Measurements from ENCODE around the gene CXCL17. TPM values are rescaled to one million over a fixed set of nuclear protein-coding genes. Genes with fewer than 3 reads are reported as not detected.

CXCL17 gene
- total RNA-seq, 1 donor from 2014 or later, result 2.9 TPM

- intact Hi-C loops (cut with DNase I), result no loop called here
- no peak overlapping the region for H3K4me3 ChIP-seq
- TF ChIP-seq POLR2A (IDR thresholded peaks at IDR 0.05), result no peak
- no peak for TF ChIP-seq CTCF (IDR thresholded peaks at IDR 0.05)
- no peak for TF ChIP-seq POLR2AphosphoS5 (IDR thresholded peaks at IDR 0.05; ENCODE audit: insufficient read depth in 1 of 2, low read depth in 1 of 2)
- peak overlapping the region; percentile 13 for H3K27ac ChIP-seq
- H3K27me3 ChIP-seq, result no peaks in the 10 kb centered on the region
- peaks cover 11% of the 10 kb centered on the region for H3K4me1 ChIP-seq
- no peaks in the 10 kb centered on the region for H3K9me3 ChIP-seq
- H3K36me3 ChIP-seq, result no peaks in the 10 kb centered on the region
- no peak for DNase-seq (ENCODE audit: extremely low spot score in 2 of 2)
Observed at GRCh38 chr19:42441049-42441445, 1.7 kb downstream of the CXCL17 start.

- no peaks in the 10 kb centered on the region for H3K27me3 ChIP-seq
- TF ChIP-seq CTCF (IDR thresholded peaks at IDR 0.05) (peak; percentile 33 to 81 (median 63)), POLR2A (IDR thresholded peaks at IDR 0.05) (no peak), POLR2AphosphoS5 (IDR thresholded peaks at IDR 0.05; ENCODE audit: insufficient read depth in 1 of 2, low read depth in 1 of 2) (peak in 1 of 2 donors; percentile 73)
- no peak overlapping the region for H3K4me3 ChIP-seq
- intact Hi-C loops (cut with DNase I), result no loop called here
- peaks cover 11% of the 10 kb centered on the region for H3K4me1 ChIP-seq
- H3K27ac ChIP-seq, result no peak overlapping the region
- DNase-seq (ENCODE audit: extremely low spot score in 2 of 2), result no peak
- H3K9me3 ChIP-seq, result no peaks in the 10 kb centered on the region
- H3K36me3 ChIP-seq, result no peaks in the 10 kb centered on the region
Observed at GRCh38 chr19:42440357-42441048, 2.2 kb downstream of the CXCL17 start.

- intact Hi-C loops (cut with DNase I), result no loop called here
Observed at GRCh38 chr19:42436006-42436405, 6.7 kb downstream of the CXCL17 start.

GRCh38 chr19:42435316-42435715 is 7.4 kb downstream of the CXCL17 start:
- intact Hi-C loops (cut with DNase I), result no loop called here
- Histone ChIP-seq H3K27ac (no peak overlapping the region), H3K27me3 (no peaks in the 10 kb centered on the region), H3K4me1 (peaks cover 4% of the 10 kb centered on the region), H3K4me3 (no peak overlapping the region), H3K36me3 (no peaks in the 10 kb centered on the region), H3K9me3 (no peaks in the 10 kb centered on the region)
- DNase-seq (ENCODE audit: extremely low spot score in 2 of 2), result no peak
- TF ChIP-seq POLR2A (IDR thresholded peaks at IDR 0.05) (no peak), POLR2AphosphoS5 (IDR thresholded peaks at IDR 0.05; ENCODE audit: insufficient read depth in 1 of 2, low read depth in 1 of 2) (no peak), CTCF (IDR thresholded peaks at IDR 0.05) (no peak)

More at GRCh38 chr19:42436006-42436405, 6.7 kb downstream of the CXCL17 start:
- DNase-seq (ENCODE audit: extremely low spot score in 2 of 2), result no peak
- no peaks in the 10 kb centered on the region for H3K36me3 ChIP-seq
- H3K4me1 ChIP-seq, result peaks cover 10% of the 10 kb centered on the region
- H3K9me3 ChIP-seq, result no peaks in the 10 kb centered on the region
- TF ChIP-seq CTCF (IDR thresholded peaks at IDR 0.05) (no peak), POLR2AphosphoS5 (IDR thresholded peaks at IDR 0.05; ENCODE audit: insufficient read depth in 1 of 2, low read depth in 1 of 2) (no peak), POLR2A (IDR thresholded peaks at IDR 0.05) (no peak)
- no peak overlapping the region for H3K27ac ChIP-seq
- no peak overlapping the region for H3K4me3 ChIP-seq
- H3K27me3 ChIP-seq, result no peaks in the 10 kb centered on the region

GRCh38 chr19:42433503-42434260 is 9.1 kb downstream of the CXCL17 start:
- H3K27ac ChIP-seq, result no peak overlapping the region
- DNase-seq (ENCODE audit: extremely low spot score in 2 of 2), result no peak
- no peak overlapping the region for H3K4me3 ChIP-seq
- TF ChIP-seq POLR2AphosphoS5 (IDR thresholded peaks at IDR 0.05; ENCODE audit: insufficient read depth in 1 of 2, low read depth in 1 of 2) (peak; percentile 70 to 75), CTCF (IDR thresholded peaks at IDR 0.05) (peak in 2 of 3 experiments; percentile 21 to 24), POLR2A (IDR thresholded peaks at IDR 0.05) (no peak)
- H3K4me1 ChIP-seq, result no peaks in the 10 kb centered on the region
- H3K9me3 ChIP-seq, result no peaks in the 10 kb centered on the region
- H3K27me3 ChIP-seq, result no peaks in the 10 kb centered on the region
- intact Hi-C loops (cut with DNase I), result no loop called here
- no peaks in the 10 kb centered on the region for H3K36me3 ChIP-seq

Measured in vagina (tissue), 2 donors.